GM21390 (cell line): ENCODE data around the gene TCF7L2.

ENCODE experiments used
- ATAC-seq: cut with Tn5 transposase; IDR thresholded peaks from one replicate; pipeline ENCODE4 v1.9.1; 2021; ENCODE audit not compliant: unreplicated experiment

TCF7L2 gene

DNA sequence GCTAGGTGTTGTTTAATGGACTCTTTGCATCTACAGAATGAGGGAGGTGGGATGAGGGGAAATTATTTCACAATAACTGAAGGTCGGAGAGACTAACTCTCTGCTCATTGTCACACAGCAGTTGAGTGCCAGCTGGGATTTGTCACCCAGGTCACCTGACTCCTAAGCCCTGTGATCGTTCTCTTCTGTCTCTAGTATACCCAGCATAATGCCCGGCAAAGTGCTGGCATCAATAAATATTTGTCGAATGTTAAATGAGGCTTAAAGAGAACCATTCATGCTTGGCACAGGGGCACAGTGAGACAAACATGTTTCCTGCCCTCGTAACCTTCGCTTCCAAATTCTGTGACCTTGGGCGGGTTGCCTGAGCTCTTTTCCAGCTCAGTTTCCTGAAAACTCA, 70.8 kb downstream of the TCF7L2 start:
- ATAC-seq = no peak

DNA sequence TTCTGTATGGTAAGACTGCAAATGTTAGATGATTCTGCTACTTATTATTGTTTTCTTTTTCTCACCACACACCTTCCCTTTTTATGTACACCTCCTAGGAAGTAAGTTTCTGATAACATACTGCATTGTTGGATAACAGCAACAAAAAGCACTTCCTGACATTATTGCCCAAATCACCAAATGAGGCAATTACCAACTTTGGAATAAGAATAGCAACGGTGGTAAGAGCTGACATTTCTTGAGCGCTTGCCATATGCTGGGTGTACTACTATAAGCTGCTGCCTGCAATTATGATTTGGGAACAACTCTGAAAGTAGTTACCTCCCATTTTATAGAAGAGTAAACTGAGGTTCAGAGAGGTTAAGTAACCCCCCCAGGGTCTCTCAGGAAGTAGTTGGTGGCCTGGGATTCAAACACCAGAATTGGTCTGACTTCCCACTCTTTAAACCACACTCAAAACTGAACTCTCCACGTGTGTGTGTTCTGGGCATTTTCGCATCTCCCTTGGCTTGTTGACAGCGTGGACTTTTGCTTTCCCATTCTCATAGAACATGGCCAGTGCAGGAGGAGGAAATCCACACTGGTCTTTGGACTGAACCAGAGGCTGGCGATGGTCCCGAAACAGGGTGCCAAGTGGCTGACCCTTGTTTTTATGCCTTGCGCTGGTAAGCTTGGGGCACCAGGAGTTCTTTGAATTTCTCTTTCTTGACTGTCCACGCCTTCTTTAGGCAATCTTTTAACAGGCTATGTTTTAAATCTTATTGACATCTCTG, 71.4 kb downstream of the TCF7L2 start:
- ATAC-seq = no peak

DNA sequence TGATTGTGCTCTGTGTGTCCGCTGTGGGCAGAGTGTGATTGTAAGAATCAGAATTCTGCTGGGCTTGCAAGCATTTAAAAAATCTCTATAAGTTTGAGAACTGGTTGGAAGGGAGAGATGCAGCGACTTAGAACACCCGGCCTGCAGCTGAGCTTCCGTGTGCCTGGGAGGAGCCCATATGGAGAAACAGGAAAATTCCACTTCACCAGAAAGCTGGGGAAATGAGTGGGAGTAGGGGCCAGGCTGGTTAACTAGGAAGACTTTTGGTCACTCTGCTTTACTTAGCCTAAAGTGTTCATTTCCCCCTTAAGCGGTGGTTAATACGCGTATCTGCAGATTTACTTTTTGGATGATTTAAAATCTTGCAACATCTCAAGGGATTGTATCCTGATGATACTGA, 72.2 kb downstream of the TCF7L2 start:
- no peak for ATAC-seq

DNA sequence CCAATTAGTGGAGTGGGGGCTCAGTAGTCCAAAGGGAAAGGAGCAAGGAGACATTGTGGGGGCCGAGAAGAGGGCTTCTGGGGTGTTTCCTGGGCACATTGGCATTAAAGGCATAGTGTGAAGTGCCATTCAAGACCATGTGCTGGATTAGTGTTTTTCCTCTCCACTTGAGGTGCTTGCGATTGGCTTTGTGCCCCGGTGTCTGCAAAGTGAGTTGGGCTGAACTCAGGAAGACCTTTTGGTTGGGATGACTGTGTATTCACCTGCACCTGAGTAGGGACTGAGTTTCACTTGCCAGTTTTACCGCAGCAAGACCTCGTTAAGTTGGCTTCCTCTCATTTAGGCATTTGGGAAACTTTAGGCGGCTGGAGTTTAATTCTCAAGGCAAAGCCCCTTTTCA, 73.0 kb downstream of the TCF7L2 start:
- ATAC-seq = no peak

DNA sequence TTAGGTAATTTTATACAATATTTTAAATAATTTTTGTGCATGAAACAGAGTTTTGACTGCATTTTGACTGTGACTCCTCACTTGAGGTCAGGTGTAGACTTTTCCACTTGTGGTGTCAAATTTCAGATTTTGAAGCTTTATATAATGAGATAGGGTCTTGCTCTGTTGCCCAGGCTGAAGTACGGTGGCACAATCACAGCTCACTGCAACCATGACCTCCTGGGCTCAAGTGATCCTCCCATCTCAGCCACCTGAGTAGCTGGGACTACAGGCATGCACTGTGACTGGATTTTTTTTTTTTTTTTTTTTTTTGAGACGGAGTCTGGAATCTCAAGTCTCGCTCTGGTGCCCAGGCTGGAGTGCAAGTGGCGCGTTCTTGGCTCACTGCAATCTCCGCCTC, 74.9 kb downstream of the TCF7L2 start:
- no peak for ATAC-seq

DNA sequence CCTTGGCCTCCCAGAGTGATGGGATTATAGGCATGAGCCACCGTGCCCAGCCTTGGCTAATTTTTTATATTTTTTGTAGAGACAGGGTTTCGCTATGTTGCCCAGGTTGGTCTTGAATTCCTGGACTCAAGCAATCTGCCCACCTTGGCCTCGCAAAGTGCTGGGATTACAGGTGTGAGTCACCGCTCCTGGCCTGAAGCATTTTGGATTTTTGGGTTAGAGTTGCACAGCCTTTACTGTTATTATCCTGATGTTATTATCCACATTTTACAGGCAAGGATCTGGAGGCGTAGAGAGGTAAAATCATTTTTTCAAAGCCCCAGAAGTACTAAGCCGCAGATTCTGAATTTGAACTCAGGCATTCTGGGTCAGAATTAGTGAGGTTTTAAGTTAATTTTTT, 75.4 kb downstream of the TCF7L2 start:
- no peak for ATAC-seq

DNA sequence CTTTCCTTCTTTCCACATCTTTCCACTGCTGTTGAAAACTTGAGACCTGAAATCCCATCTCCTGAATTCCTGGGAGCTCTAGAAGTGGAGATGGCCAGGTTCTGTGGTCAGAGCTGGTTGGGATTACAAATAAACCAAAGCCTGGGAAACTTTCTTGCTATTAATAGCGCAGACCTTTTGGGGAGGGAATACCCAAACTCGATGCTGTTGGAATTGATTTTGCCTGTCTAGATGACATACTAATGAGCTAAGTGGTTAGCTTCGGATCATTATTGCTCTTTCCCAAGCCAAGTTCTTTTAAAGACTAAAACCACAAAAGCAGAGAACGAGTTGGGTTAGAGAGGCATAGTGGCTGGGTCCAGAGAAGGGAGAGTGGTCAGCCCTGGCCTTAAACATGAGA, 76.6 kb downstream of the TCF7L2 start:
- no peak for ATAC-seq

DNA sequence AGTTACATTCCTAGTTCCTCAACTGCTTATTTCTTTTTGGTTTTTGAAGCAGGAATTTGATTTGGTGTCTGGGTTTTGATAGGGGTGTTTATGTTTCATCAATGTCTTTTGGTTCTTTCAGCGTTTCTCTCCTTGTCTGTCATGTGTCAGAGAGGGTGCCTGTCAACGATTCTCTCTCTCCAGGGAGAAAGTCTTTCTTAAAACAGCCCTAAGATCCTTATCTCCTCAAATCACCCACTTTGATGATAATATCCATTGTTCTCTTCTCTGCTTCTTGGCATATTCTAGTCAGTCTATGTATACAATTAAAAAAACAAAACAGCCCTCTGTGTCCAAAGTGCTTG, 77.2 kb downstream of the TCF7L2 start:
- no peak for ATAC-seq

DNA sequence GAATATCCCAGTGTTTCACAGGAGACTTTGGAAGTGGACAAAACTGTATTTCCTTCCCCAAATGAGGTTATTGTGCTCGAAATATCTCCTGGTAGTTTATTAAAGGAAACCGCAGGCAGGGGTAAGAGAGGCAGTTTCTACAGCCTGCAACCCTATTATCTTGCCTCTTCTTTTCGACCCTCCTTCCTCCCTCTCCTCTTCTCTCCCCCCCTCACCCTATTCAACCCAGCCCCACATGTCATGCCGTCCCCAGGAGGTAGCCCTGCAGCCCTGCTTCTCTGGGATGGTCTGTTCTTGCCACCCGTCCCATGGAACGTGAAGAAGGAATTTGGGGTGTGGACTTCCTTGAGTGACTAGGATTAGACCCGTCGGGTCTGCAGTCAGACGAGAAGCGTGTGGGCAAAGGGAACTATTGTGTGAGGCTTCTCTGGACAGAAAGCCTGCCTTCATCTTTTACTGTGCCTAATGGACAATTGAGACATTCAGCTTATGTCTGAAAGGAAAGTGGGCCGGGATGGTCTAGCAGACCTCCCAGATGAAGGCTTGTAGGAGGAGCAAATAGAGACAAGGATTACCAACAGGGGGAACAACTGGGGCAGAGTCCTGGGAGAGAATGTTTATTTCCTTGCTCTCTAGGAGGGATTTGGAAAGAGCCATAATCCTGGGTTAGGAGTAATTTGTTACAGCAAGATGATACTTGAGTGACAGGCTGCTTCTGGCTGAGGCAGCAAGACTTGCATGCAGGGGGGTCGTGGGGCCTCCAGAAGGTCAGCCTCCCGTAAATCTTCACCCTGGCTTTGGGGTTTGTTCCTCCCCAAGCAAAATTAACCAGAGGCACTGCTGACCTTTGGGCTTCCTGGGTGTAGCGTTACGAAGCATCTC, 77.8 kb downstream of the TCF7L2 start:
- no peak for ATAC-seq

DNA sequence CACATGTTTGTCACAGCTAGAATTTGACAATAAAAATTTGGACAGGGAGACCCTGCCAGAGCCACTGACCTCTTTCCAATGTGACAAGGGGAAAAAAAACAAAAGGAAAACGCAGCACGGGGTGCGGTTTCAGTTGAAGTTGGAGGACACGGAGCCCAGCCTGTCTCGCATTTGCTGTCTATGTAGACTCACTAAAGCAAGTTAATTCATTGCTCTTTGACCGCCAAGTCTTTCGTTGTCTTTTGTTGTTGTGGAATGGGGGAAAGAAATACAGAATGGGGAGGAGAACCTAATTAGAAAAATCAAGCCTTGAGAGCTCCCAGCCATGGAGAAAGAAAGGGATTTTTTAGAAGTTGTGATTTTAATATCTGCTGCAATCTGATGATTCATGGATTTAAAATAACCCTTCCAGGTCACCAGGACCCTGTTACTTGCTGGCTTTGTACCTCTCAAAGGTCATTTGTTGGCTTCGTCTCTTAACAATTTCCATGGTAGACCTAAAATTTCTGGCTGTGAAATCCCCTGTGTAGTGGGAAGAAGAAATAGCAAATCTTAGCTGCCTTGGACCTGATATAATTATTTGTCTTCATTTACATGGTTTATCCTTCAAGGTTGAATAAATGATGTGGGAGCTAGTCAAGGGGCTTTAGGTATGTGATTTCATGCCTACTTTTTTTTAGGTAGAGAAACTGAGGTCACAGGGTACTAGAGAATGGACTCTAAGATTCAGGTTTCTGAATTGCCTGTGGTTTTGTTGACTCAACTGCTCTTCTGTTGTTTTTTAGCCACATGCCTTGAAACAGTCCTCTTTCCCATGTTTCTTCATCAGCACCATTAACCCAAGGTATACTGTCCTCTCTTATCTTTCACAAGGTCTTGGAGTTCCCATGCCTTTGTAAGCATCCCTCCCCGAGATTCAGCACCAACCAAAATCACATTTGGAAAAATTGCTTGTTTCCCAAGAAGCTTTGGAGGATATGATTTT, 78.7 kb downstream of the TCF7L2 start:
- no peak for ATAC-seq

DNA sequence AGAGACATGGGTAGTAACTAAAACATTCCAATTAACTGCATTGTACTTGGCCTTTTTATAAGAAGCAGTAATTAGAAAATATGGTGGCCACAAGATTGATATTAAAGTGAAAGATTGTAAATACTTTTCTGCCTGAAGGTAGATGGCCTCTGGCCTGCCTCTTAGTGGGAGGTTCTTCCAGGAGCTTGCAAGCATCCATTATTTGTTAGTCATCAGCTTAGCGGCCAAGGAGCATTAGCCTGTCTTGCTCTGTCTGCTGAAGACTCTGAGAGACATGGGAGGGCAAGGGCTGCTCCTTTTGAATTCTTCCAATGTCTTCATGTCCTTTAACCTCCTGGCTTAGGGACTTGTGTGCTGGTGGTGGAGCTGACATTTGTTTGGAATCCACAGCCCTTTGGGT, 80.4 kb downstream of the TCF7L2 start:
- no peak for ATAC-seq

DNA sequence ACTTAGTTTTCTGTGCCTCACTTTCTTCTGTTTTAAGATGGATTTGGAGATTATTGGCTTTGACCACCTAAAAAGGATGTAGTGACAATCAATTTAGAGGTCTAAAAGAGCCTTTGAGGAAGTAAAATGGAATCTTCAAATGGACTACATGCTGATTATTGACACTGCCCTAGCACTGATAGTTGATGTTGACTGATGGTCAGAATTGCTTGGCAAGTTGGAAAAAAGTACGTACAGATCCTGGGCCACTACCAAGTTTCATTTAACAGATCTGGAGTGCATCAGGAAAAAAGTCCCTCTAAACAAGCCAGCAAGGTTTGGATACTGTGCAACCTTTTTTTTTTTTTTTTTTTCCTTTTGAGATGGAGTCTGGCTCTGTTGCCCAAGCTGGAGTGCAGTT, 81.1 kb downstream of the TCF7L2 start:
- no peak for ATAC-seq

DNA sequence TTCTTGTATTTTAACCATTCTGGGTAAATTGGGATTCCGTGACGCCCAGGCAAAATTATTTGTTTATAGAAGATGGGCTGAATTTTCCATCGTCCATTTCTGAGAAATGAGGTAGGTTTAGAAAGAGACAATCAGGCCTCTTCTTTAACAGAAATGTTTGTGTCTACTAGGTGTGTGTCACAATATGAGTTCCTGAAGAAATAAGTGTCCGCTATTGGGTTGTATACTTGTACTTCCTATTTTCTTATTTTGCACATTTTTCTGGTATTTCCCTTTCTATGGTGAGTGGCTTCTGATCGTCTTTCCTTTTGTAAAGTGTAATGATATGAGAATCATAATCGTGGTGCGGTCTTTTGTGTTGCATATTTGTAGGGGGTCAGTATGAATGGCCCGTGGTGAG, 83.9 kb downstream of the TCF7L2 start:
- ATAC-seq = no peak

DNA sequence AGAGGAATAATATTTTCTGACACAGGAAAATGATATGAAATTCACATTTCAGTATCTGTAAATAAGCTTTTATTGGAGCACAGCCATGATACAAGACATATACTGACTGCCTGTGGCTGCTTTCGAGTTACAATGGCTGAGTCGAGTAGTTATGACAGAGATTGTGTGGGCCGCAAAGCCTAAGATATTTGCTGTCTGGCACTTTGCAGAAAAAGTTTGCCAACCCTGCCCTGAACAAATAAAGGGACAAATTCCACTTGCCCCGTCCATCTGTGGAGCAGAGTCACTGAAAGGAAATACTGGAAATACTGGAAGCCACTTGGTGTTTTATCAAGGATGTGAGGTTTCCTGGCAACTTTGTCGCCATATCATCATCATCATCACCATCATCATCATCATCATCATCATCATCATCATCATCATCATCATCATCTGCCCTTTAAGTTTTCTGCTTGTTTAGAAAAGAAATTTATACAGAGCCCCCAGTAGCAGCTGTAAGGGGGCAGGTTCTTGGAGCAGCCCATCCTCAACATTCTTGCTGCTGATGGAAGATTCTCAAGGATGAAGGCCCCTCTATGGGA, 85.8 kb downstream of the TCF7L2 start:
- no peak for ATAC-seq

DNA sequence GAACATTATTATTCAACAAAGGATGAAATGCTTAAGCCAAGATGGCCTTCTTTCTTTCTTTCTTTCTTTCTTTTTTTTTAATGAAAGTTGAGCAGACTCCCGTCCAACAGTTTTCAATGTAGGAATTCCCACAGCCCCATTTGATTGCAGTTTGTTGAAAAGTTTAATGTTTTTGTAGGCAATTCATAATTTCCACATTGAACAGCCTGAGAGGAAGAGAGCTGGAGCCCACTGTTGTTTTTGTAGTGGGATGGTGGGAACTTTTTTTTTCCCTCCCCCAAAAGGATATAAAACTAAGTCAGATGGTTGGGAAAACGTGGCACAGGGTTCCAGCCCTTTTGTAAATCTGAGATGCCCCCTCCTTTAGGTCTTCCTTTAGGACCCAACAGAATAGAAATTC, 86.6 kb downstream of the TCF7L2 start:
- no peak for ATAC-seq

DNA sequence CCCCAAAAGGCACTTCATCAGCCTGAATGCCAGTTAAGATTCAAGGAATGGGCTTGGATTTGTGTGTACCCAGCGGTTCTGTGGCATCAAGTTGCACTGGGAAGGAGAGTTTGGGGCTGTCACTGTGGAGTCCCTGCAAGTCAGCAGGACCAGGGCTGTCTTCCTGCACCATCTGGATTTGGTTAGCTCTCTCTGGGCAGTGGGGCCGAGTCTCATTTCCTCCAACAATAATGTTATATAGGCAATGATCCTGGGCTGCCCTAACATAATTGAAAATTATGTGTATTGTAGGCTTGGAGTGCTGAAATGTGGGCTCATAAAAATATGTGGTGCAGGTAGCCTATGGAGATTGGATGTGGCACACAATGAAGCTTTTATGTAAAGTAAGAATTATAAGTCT, 87.2 kb downstream of the TCF7L2 start:
- no peak for ATAC-seq

DNA sequence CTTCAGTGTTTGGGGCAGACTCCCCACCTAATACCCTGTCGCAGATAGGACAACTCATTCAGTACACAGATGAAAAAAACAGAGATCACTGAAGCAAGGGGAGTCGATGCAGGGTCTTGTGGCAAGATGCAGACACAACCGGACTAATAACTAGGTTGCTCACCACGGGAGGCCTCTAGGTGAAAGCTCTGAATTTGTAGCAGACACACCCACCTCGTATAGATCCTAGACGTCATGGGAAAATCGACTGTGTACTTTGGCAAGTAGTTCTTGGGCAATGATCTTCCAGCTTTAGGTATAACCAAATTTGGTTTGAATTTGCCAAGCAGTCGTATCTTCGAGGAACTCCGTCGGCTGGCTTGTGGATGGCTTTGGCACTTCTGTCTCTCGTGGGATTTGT, 88.1 kb downstream of the TCF7L2 start:
- ATAC-seq = no peak

DNA sequence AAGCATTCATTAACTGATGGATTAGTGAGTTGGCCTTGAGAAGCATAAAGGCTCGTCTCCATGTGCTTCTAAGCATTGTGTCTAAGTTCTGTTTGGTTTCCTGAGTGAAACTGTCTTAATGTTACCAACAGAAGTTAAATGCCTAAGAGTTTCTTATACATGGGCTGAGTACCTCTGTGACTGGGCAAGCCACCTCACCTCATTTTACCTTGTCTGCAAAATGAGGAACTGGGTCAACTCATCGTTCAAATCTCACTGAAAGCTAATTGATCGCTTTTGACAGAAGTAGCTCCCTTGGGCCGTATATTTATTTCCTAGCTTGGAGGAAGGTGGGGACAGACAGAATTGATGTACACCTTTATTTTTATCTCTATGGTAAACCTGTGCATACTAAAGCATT, 88.9 kb downstream of the TCF7L2 start:
- no peak for ATAC-seq

DNA sequence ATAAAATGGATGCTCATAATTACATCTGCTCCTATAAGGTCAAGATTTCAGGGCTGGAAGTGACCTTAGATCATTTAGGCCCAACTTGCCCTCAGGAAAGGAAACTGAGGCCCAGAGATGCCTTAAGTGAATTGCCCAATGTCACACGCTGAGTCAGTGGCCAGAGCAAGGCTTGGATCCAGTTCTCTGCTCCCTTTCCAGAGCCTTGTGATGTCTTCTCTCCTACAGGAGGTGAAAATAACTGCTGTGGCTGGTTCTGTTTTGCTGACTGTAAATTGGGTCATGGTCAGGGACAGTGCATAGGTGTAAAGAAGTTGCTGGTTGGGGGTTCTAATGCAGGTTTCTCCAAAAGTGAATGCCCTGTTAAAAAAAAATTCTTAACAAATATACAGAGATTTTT, 91.3 kb downstream of the TCF7L2 start:
- no peak for ATAC-seq

DNA sequence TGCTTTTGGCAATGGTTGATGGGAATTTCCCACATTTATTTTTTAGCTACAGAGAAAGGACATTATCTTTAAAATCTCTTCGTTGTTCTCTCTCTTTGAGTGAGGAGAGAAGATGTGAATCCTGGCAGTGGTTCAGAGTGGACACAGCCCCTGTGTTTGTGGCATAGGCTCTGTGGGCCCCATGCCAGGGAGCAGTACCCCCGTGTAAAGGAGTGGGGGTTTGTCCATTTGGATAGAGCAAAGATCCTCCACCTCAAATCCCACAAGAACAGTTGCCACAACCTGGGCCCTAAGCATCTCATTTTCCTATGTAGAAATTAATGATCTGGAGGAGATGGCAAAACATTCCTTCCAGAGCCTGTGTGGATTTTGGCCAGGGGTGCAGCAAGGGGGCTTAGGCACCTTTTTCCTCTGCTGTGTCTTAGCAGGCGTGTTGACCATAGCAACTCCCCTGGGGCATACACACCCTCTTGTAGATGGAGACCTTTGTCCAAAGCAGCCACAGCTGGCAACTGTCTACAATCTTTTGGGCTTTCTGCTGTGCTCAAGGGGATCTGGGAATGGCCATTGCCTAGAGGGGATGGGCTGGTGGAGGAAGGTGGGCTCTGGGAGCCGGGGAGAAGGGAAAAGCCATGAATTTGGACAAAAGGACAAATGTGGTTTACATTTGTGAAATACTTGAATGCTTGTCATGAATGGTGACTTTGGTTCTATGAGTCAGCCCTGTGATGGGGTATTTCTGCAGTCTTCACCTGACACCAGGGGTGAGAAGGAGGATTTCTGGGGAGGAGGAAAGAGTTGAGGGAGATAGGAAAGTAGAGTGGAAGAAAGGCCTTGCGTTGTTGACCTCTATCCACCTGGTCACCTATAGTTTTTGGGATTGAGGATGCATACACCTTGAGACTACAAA, 92.0 kb downstream of the TCF7L2 start:
- ATAC-seq = no peak
